Subcutaneous adipose tissue (tissue), 4 donors: ENCODE measurements around the gene SLC38A4. TPM values are rescaled to one million over a fixed set of nuclear protein-coding genes. Genes with fewer than 3 reads are reported as not detected.

Source experiments
- total RNA-seq, 4 donors: library from RNA; depleted of rRNA; stranded (reverse); fragments of >200 nt; gene quantifications; one replicate each; pipeline ENCODE4 v1.1.0, GENCODE V29; 2016
- TF ChIP-seq, protein P1 (sequence below): fragments of 450-650 bp; IDR thresholded peaks from one replicate; pipeline ENCODE4 v1.5.1; 2016; ENCODE audit warnings: low read depth, mild to moderate bottlenecking, control low read depth, antibody characterized with exemption, moderate library complexity

SLC38A4 gene
- total RNA-seq, 4 donors from 2014 or later, result 0.34 TPM; not detected in 3

DNA sequence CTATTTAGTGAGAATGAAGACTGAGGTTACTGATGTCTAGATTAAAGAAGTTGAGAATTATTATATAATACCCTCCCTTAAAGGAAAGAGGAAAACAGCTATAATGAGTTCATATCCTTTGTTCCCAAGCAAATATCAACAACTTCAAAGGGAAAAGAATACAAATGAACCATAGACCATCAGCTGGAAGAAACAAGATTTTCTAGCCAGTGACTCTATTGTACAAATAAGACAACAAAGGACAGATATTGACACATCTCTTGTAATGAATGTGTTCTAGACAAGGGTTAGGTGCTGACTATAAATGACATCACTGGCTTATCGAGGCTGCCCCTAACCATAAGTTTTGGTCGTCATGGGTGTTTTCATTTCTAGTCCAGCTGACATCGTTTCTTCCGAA lies 48.2 kb downstream of the SLC38A4 start:
- TF ChIP-seq, protein P1, sequence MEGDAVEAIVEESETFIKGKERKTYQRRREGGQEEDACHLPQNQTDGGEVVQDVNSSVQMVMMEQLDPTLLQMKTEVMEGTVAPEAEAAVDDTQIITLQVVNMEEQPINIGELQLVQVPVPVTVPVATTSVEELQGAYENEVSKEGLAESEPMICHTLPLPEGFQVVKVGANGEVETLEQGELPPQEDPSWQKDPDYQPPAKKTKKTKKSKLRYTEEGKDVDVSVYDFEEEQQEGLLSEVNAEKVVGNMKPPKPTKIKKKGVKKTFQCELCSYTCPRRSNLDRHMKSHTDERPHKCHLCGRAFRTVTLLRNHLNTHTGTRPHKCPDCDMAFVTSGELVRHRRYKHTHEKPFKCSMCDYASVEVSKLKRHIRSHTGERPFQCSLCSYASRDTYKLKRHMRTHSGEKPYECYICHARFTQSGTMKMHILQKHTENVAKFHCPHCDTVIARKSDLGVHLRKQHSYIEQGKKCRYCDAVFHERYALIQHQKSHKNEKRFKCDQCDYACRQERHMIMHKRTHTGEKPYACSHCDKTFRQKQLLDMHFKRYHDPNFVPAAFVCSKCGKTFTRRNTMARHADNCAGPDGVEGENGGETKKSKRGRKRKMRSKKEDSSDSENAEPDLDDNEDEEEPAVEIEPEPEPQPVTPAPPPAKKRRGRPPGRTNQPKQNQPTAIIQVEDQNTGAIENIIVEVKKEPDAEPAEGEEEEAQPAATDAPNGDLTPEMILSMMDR, result no peak

DNA sequence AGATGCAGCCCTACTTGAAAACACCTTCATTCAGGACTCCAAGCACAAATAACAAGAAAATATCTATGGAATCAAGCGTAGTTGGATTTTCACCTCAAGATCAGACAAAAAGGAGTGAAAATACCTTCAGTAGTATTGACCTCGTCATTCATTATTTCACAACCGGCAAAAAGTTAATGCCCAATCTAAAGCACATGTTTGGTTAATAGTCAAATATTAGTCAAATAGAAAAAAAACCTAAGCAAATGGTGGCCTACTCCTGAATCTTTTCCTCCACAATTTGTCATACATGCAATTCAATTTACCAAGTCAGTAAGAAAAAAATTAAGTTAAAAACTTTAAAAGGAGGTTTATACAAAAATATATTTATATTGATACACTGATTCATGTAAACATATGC lies 50.0 kb downstream of the SLC38A4 start:
- TF ChIP-seq, protein P1, result no peak

GRCh38 chr12:46774322-46774633 lies 51.5 kb downstream of the SLC38A4 start:
- TF ChIP-seq, protein P1, result no peak

- TF ChIP-seq, protein P1, result no peak
These were observed 52.0 kb downstream of the SLC38A4 start for GRCh38 chr12:46773586-46774321.

GRCh38 chr12:46771268-46771827 lies 54.4 kb downstream of the SLC38A4 start:
- TF ChIP-seq, protein P1, result no peak

DNA sequence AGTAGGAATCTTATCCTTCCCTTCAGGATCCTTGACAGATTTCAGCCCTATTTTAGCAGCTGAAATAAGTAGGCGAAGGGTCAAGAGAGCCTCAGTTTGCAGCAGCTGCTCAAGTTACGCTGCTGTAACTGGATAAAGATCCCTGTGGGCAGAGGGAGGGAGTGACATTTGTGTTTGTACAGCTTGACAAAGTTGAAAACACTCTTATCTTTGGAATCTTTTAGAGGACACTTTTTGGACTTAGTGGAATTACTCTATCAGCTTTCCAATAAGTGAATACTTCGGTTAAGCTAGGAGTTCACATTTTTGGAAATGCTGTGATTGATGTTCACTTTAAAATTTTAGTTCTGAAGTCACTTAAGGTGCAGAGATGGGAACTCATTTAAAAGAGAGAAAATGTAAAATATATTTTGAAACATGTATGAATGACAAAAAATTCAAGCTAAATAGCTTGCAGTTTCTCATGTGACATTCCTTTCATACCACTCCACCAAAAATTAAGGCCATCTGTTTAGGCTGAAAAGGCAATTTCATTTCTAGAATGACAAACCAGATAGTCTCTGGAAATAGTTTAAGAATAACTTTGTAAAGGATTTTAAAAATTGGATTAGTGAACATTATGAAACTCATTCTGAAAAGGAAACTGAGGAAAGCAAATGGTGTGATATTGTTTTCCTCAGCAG lies 55.2 kb downstream of the SLC38A4 start:
- TF ChIP-seq, protein P1, result no peak

- TF ChIP-seq, protein P1, result no peak
These were observed 61.8 kb downstream of the SLC38A4 start for GRCh38 chr12:46764005-46764404.
